DND-41 (cell line): ENCODE results near the gene HIBADH.

Source experiments
- ATAC-seq: fragments of 200-7000 bp; cut with Tn5 transposase; 3 replicates; pipeline ENCODE4 v1.9.1; 2021; ENCODE audit warnings: low read depth; ENCODE audit not compliant: insufficient read depth
- DNase-seq: peaks from one replicate; pipeline ENCODE4 v3.0.0-alpha.2; 2020
- H2AFZ ChIP-seq: 2 replicates; pipeline ENCODE4 v1.6.0; 2012; ENCODE audit warnings: low read depth, low read length
- H3K27ac ChIP-seq: 2 replicates; pipeline ENCODE4 v1.5.1; 2012; ENCODE audit warnings: low read length, inconsistent platforms
- H3K27me3 ChIP-seq: fragments of 200-600 bp; sonication (generic); 2 replicates; pipeline ENCODE4 v1.6.0; 2012; ENCODE audit warnings: low read length, mild to moderate bottlenecking, inconsistent platforms; ENCODE audit not compliant: insufficient read depth, poor library complexity
- H3K36me3 ChIP-seq: 2 replicates; pipeline ENCODE4 v1.5.1; 2012; ENCODE audit warnings: low read length, inconsistent platforms; ENCODE audit not compliant: insufficient read depth
- H3K4me1 ChIP-seq: 2 replicates; pipeline ENCODE4 v1.5.1; 2012; ENCODE audit warnings: mild to moderate bottlenecking, low read length; ENCODE audit not compliant: insufficient read depth
- H3K4me2 ChIP-seq: 2 replicates; pipeline ENCODE4 v1.6.0; 2012; ENCODE audit warnings: mild to moderate bottlenecking, moderate library complexity, low read length, inconsistent platforms; ENCODE audit not compliant: insufficient read depth
- H3K4me3 ChIP-seq, 2 experiments: fragments of 200-600 bp in 1 of 2; shearing (Covaris generic) in 1 of 2; 2 replicates each; pipeline ENCODE4 v1.5.1; 2012 to 2016; ENCODE audit warnings: inconsistent platforms in 2 of 2, low read length in 2 of 2, mild to moderate bottlenecking in 2 of 2, low read depth in 1 of 2, moderate library complexity in 1 of 2
- H3K79me2 ChIP-seq: 2 replicates; pipeline ENCODE4 v1.6.0; 2012; ENCODE audit warnings: low read length, inconsistent platforms; ENCODE audit not compliant: insufficient read depth
- H3K9ac ChIP-seq: 2 replicates; pipeline ENCODE4 v1.6.0; 2012; ENCODE audit warnings: low read depth, mild to moderate bottlenecking, inconsistent platforms, low read length, moderate library complexity
- H3K9me3 ChIP-seq: 2 replicates; pipeline ENCODE4 v1.5.1; 2012; ENCODE audit warnings: low read length, moderate library complexity, mild to moderate bottlenecking, inconsistent platforms; ENCODE audit not compliant: insufficient read depth, severe bottlenecking
- H4K20me1 ChIP-seq: 2 replicates; pipeline ENCODE4 v1.6.0; 2012; ENCODE audit warnings: low read length; ENCODE audit not compliant: insufficient read depth
- CTCF ChIP-seq: IDR thresholded peaks from 2 replicates; pipeline ENCODE4 v1.5.1; 2012; ENCODE audit warnings: borderline replicate concordance, low read length, moderate library complexity, mild to moderate bottlenecking; ENCODE audit not compliant: poor library complexity, severe bottlenecking; ENCODE audit errors: extremely low read depth
- EZH2 ChIP-seq: IDR thresholded peaks from 3 replicates; pipeline ENCODE4 v1.6.1; 2012; ENCODE audit warnings: borderline replicate concordance, low read depth, mild to moderate bottlenecking, moderate library complexity, low read length, inconsistent platforms; ENCODE audit not compliant: severe bottlenecking

Gene HIBADH

GRCh38 chr7:27522566-27522965 lies 140.1 kb downstream of the HIBADH start:
- no peaks in the 10 kb centered on the region for H3K9me3 ChIP-seq
- H3K4me2 ChIP-seq, result no peak overlapping the region
- ATAC-seq (no peak), DNase-seq (no peak)
- TF ChIP-seq CTCF, result no peak
- TF ChIP-seq EZH2, result no peak
- no peaks in the 10 kb centered on the region for H3K27me3 ChIP-seq
- peaks cover 18% of the 10 kb centered on the region; the same call in 1 of the 2 replicates for H3K36me3 ChIP-seq
- no peaks in the 10 kb centered on the region for H3K4me1 ChIP-seq
- H3K9ac ChIP-seq, result no peak overlapping the region
- no peaks in the 10 kb centered on the region for H4K20me1 ChIP-seq
- H2AFZ ChIP-seq, result no peak overlapping the region
- no peak overlapping the region for H3K4me3 ChIP-seq
- no peak overlapping the region for H3K27ac ChIP-seq
- no peaks in the 10 kb centered on the region for H3K79me2 ChIP-seq

DNA sequence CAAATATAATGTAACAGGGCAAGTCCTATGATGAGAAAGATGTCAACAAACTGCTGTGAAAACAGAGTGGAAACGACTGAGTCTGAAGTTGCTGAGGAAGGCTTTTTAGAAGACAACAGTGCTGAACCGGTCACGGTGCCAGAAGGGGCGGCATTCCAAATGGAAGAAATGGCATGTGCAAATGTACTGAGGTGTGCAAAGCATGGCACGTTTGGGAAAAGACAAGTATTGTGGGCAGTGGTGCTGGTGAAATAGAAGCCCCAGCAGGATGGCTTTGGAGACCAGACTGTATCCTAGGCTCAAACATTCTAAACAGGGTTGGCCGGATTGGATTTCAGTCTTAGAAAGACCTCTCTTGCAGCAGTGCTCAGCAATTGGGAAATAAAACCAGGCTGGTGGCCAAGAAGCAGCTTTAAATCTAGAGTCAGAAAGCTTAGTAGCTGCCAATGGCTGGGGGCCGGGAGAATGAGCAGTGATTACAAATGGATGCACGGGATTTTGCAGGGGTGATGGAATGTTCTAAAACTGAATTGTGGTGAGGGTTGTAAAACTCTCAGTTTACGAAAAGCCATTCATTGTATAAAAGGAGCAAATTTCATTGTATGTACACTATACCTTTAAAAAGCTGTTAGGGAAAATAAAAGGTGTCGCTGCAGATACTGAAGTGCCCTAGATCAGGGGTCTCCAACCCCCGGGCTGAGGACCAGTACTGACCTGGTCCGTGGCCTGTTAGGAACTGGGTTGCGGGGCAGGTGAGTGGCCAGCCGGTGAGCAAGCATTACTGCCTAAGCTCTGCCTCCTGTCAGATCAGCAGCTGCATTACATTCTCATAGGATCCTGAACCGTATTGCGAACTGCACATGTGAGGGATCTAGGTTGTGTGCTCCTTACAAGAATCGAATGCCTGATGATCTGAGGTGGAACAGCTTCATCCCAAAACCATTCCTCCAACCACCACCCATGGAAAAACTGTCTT lies 141.6 kb downstream of the HIBADH start:
- Histone ChIP-seq H3K4me1 (no peaks in the 10 kb centered on the region), H3K27ac (no peak overlapping the region), H2AFZ (no peak overlapping the region), H3K9ac (no peak overlapping the region), H3K4me3 (no peak overlapping the region), H3K27me3 (no peaks in the 10 kb centered on the region), H4K20me1 (no peaks in the 10 kb centered on the region), H3K9me3 (no peaks in the 10 kb centered on the region), H3K79me2 (no peaks in the 10 kb centered on the region), H3K36me3 (peaks cover 13% of the 10 kb centered on the region; the same call in 1 of the 2 replicates), H3K4me2 (no peak overlapping the region)
- DNase-seq, result no peak
- ATAC-seq, result no peak
- no peak for TF ChIP-seq EZH2

GRCh38 chr7:27519793-27520469 lies 142.8 kb downstream of the HIBADH start:
- H3K27me3 ChIP-seq, result no peaks in the 10 kb centered on the region
- DNase-seq, result no peak
- ATAC-seq, result no peak
- H3K4me3 ChIP-seq, result no peak overlapping the region
- no peaks in the 10 kb centered on the region for H4K20me1 ChIP-seq
- H3K27ac ChIP-seq, result no peak overlapping the region
- TF ChIP-seq CTCF (no peak), EZH2 (no peak)
- H3K4me2 ChIP-seq, result no peak overlapping the region
- no peaks in the 10 kb centered on the region for H3K79me2 ChIP-seq
- H2AFZ ChIP-seq, result no peak overlapping the region
- peaks cover 3% of the 10 kb centered on the region; the same call in 1 of the 2 replicates for H3K36me3 ChIP-seq
- H3K9me3 ChIP-seq, result no peaks in the 10 kb centered on the region
- H3K9ac ChIP-seq, result no peak overlapping the region
- no peaks in the 10 kb centered on the region for H3K4me1 ChIP-seq
